SK-N-MC (cell line): ENCODE data around the gene TMEM39A.

Source experiments
- EZH2 ChIP-seq: fragments of 200-600 bp; sonication (generic); IDR thresholded peaks from one replicate; pipeline ENCODE4 v1.6.1; 2017; ENCODE audit warnings: antibody characterized with exemption
- FOXP2 ChIP-seq: optimal IDR thresholded peaks from 2 replicates; pipeline ENCODE3; 2011; ENCODE audit warnings: mild to moderate bottlenecking, moderate library complexity; ENCODE audit not compliant: insufficient read depth; ENCODE audit errors: extremely low read length, control extremely low read depth
- POLR2AphosphoS5 ChIP-seq: IDR thresholded peaks from 2 replicates; pipeline ENCODE4 v1.6.1; 2012; ENCODE audit warnings: mild to moderate bottlenecking, low read depth, low read length, borderline replicate concordance

- TF ChIP-seq EZH2 (no peak), POLR2AphosphoS5 (no peak), FOXP2 (no peak)
Observed at GRCh38 chr3:119417771-119418512, 45.5 kb downstream of the TMEM39A start.
